ENCODE results near the gene PYROXD2. TPM values are rescaled to one million over a fixed set of nuclear protein-coding genes. Genes with fewer than 3 reads are reported as not detected.

PYROXD2 gene
- total and polyA plus RNA-seq, 2 of the 8 experiments (the other 6 are each of a cell fraction or from before 2014, with no cell fraction given): 3.2 to 5.4 TPM

- H2BK12ac ChIP-seq (ENCODE audit: low read depth, low read length): no peak overlapping the region
- H3K56ac ChIP-seq (replicated peaks; ENCODE audit: insufficient read length, low read depth, low read length): no peak overlapping the region
- no peak overlapping the region for H3K4ac ChIP-seq (replicated peaks; ENCODE audit: insufficient read length, low read depth, low read length)
- no peak overlapping the region for H2AK5ac ChIP-seq (ENCODE audit: low read depth, low read length)
- no peak overlapping the region for H4K8ac ChIP-seq (ENCODE audit: extremely low read depth, insufficient read depth, low read length)
- no peak overlapping the region for H2AFZ ChIP-seq (ENCODE audit: low read length)
- H2BK15ac ChIP-seq (ENCODE audit: low read length): no peak overlapping the region
- POLR2A ChIA-PET (ENCODE audit: partially characterized antibody): interaction anchor here (1.2 kb wide), 1 partner anchor 42 kb away, joined by 3 read pairs; the partner anchor contains the start of gene PYROXD2
- H4K20me1 ChIP-seq (replicated peaks in 1 of 2; ENCODE audit: control insufficient read depth in 1 of 2, insufficient read depth in 2 of 2, low read length in 2 of 2): no peaks in the 10 kb centered on the region
- FAIRE-seq (no peak), DNase-seq (ENCODE audit: low read depth in 1 of 2, low spot score in 2 of 2) (no peak)
- 91% methylated on average over 12 of the region's 12 CpGs; no CpG with 5 or more reads in 1 of the 2 experiments for WGBS, 2 experiments (ENCODE audit: extremely low coverage in 1 of 2, insufficient coverage in 1 of 2, insufficient read length in 1 of 2, insufficient replicate concordance in 2 of 2, low coverage in 1 of 2, low lambda C conversion rate in 2 of 2, missing lambda C conversion rate in 1 of 2)
- no peak overlapping the region for H3K4me2 ChIP-seq (ENCODE audit: insufficient read depth in 1 of 2, low read depth in 2 of 2, low read length in 2 of 2)
- no peak overlapping the region for H3K9ac ChIP-seq (replicated peaks in 1 of 4; ENCODE audit: extremely low read depth in 1 of 4, low read depth in 3 of 4, low read length in 3 of 4)
- no peak overlapping the region for H2BK120ac ChIP-seq (replicated peaks; ENCODE audit: low read depth, low read length)
- H3K9me3 ChIP-seq (ENCODE audit: insufficient read depth in 2 of 2, low read depth in 1 of 2, low read length in 1 of 2): peaks cover 6% of the 10 kb centered on the region in 2 experiments; a peak in 2 of 4 replicates
- no peak overlapping the region for H4K5ac ChIP-seq (ENCODE audit: insufficient read length, low read depth, low read length)
- H3K4me1 ChIP-seq (replicated peaks in 1 of 4; ENCODE audit: control insufficient read depth in 3 of 4, insufficient read depth in 4 of 4, low read length in 3 of 4): no peaks in the 10 kb centered on the region
- no peaks in the 10 kb centered on the region for H3K27me3 ChIP-seq (replicated peaks in 1 of 4; ENCODE audit: control insufficient read depth in 3 of 4, extremely low read depth in 1 of 4, insufficient read depth in 3 of 4, low read length in 3 of 4)
- no peak overlapping the region for H3K18ac ChIP-seq (ENCODE audit: extremely low read depth, low read length)
- no peaks in the 10 kb centered on the region for H3K23me2 ChIP-seq (ENCODE audit: low read depth, low read length)
- H2BK5ac ChIP-seq (ENCODE audit: low read depth, low read length): no peak overlapping the region
- no peak overlapping the region for H3K27ac ChIP-seq (ENCODE audit: low read depth, low read length)
- CTCF ChIA-PET (ENCODE audit: partially characterized antibody): interaction anchor here (0.7 to 1.5 kb wide), 3 partner anchors 14 to 39 kb away, joined by 3 read pairs; no protein-coding TSS in a partner anchor
- no peak overlapping the region for H4K91ac ChIP-seq (replicated peaks; ENCODE audit: insufficient read length, low read length)
- H3K79me1 ChIP-seq (ENCODE audit: low read depth, low read length): no peaks in the 10 kb centered on the region
- H3K36me3 ChIP-seq (ENCODE audit: control insufficient read depth in 2 of 4, insufficient read depth in 4 of 4, low read length in 3 of 4): no peaks in the 10 kb centered on the region
- no peak overlapping the region for H3K4me3 ChIP-seq (ENCODE audit: extremely low read depth in 1 of 4, insufficient read depth in 2 of 4, low read depth in 3 of 4, low read length in 4 of 4)
- H3K23ac ChIP-seq (ENCODE audit: insufficient read length): no peak overlapping the region
- no peak overlapping the region for H3K14ac ChIP-seq (ENCODE audit: insufficient read length)
- no peaks in the 10 kb centered on the region for H3K79me2 ChIP-seq (ENCODE audit: control insufficient read depth in 1 of 2, insufficient read depth in 2 of 2, low read length in 2 of 2)
- no peak overlapping the region for H2BK20ac ChIP-seq (ENCODE audit: low read length)
- TF ChIP-seq POU5F1 (IDR thresholded peaks at IDR 0.05; ENCODE audit: low read depth, low read length) (no peak), CTCF (IDR thresholded peaks at IDR 0.05; ENCODE audit: control extremely low read depth in 1 of 3, insufficient read depth in 1 of 3, low read depth in 1 of 3, low read length in 3 of 3) (no peak), SIN3A (conservative IDR thresholded peaks at IDR 0.05 in 1 of 2, IDR thresholded peaks at IDR 0.05 in 1 of 2; ENCODE audit: low read depth in 1 of 2, low read length in 2 of 2) (no peak), BACH1 (IDR thresholded peaks at IDR 0.05; ENCODE audit: low read length) (no peak), ATF2 (IDR thresholded peaks at IDR 0.05; ENCODE audit: low read length) (no peak), JUN (IDR thresholded peaks at IDR 0.05; ENCODE audit: low read depth, low read length) (no peak), E2F6 (IDR thresholded peaks at IDR 0.05) (no peak)
Measured at GRCh38 chr10:98373260-98374040, 41.5 kb downstream of the PYROXD2 start.

Measured in H1 (cell line).